Stimulated activated CD8-positive, alpha-beta memory T cell treated with anti-CD3 and anti-CD28 coated beads, Interleukin-4, amount 100 ng/mL, for 4 hours (primary cell): Measurements from ENCODE around the gene KLHL33.

Source experiments
- DNase-seq, 2 donors: peaks; one replicate each; pipeline ENCODE4 v3.0.0-alpha.2; 2020; ENCODE audit warnings: low read depth in 2 of 2, low spot score in 1 of 2

KLHL33 gene, protein sequence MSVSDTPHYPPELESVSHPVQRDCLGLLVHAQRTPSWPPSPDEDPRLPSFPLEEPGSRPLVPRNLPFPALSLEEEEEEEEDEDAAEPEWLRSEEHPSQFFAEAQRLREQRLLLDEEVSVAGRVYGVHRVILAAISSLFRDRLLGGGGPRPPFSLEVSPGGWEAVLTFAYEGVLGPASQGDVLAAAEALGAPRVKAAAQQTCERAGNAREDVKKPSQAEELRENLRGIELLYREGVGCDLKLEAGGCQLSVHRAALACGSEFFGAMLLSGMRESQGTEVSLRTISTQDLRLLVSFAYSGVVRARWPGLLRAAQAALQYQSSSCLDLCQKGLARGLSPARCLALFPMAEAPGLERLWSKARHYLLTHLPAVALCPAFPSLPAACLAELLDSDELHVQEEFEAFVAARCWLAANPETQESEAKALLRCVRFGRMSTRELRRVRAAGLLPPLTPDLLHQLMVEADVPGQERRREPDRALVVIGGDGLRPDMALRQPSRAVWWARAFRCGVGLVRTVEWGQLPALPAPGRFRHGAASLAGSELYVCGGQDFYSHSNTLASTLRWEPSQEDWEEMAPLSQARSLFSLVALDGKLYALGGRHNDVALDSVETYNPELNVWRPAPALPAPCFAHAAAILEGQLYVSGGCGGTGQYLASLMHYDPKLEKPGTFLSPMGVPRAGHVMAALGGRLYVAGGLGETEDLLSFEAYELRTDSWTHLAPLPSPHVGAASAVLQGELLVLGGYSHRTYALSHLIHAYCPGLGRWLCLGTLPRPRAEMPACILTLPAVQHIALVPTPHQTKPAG

GRCh38 chr14:20435582-20436362 lies at the start of gene KLHL33:
TSS of gene KLHL33 (minus strand) at chr14:20436166. CDS start at chr14:20435811, 355 bp downstream.
- DNase-seq = no peak

GRCh38 chr14:20482382-20482781 lies 46.4 kb upstream of the KLHL33 start:
- no peak for DNase-seq

GRCh38 chr14:20478894-20479293 lies 42.9 kb upstream of the KLHL33 start:
- no peak for DNase-seq

DNA sequence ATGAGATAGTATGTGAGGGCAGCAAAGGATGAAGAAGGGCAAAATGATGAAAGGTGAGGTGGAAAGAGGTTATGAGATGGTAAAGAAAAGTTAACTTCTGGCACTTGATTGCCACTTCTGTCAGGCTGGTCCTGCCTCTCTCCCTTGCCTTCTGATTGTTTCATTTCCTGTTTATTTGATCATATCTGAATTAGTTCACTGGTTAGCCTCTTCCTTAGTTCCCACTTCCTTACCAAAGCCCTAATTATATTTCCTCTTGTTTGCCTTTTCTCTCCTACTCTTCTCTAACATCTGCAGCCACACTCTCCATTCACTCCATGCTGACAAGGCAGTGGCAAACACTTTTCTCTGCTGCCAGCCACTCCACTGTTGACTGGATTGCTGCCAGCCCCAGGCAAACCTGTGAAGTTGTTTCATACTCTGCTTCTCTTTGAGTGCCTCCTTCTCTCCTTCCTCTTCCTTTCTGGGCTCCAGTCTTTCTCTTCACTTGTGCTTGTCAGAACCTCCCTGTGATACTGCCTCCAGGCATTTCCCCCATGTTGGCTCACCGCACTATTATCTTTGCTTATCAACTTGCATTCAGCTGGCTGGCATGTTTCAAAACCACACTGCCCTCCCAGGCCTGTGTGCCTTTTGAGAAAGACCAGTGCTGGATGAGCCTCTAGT lies 41.4 kb upstream of the KLHL33 start:
- DNase-seq = no peak

- no peak for DNase-seq
Observed at GRCh38 chr14:20476776-20477175, 40.8 kb upstream of the KLHL33 start.

GRCh38 chr14:20472536-20473169 lies 36.7 kb upstream of the KLHL33 start:
- DNase-seq = no peak

- DNase-seq = no peak
Observed at GRCh38 chr14:20470603-20470901, 34.6 kb upstream of the KLHL33 start.

- no peak for DNase-seq
Observed at GRCh38 chr14:20469890-20470602, 34.1 kb upstream of the KLHL33 start.

DNA sequence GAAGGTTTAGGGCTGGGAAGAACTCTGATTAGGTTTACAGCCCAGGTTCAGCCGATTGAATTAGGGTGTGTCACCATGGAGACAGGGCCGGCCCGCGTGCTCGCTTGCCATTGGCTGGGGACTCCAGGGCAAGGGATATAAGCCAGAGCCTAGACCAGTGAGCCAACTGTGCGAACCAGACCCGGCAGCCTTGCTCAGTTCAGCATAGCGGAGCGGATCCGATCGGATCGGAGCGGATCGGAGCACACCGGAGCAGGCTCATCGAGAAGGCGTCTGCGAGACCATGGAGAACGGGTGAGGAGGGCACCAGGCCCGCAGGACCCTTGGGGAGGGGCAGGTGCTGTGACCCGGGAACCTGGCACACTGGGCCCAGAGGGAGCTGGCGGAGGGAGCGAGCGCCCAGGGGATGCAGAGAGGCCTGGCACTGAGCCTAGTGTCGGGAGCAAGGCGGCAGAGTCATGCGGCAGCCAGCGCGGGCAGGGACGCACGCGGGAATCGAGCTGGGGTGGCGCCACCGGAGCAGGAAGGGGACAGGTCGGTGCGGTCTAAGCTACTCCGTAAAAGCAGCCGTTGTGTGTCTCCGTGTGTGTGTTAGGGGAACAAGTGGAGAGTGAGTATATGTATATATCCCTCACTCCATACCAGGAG lies 33.4 kb upstream of the KLHL33 start, which contains the start of gene PNP:
Gene PNP, plus strand, starts transcription at position 165 of the 648 bp plus-strand sequence. Its CDS starts 119 bp downstream, at position 284.
- DNase-seq = peak; percentile 73 to 74

DNA sequence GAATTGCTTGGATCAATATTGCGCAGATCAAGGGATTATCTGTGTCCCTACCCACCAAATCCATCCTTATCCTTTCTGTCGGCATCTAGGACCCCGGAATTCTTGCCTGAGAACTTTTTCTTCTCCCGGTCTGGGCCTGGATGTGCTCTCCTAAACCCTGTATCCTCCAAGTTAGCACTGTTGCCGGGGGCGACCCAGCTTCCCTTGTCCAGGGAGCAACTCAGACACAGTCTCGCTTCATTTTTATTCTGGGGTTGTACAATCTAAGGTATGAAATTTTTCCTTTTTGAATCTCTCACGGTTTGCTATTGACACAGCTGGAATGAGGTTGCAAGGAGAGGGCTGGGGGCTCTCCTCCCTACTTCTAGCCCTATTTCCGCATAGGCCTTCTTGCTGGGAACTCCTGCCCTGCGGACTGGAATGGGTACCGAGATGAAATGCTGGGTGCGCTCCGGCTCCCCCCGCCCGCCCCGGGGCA lies 32.8 kb upstream of the KLHL33 start:
- DNase-seq = no peak

DNA sequence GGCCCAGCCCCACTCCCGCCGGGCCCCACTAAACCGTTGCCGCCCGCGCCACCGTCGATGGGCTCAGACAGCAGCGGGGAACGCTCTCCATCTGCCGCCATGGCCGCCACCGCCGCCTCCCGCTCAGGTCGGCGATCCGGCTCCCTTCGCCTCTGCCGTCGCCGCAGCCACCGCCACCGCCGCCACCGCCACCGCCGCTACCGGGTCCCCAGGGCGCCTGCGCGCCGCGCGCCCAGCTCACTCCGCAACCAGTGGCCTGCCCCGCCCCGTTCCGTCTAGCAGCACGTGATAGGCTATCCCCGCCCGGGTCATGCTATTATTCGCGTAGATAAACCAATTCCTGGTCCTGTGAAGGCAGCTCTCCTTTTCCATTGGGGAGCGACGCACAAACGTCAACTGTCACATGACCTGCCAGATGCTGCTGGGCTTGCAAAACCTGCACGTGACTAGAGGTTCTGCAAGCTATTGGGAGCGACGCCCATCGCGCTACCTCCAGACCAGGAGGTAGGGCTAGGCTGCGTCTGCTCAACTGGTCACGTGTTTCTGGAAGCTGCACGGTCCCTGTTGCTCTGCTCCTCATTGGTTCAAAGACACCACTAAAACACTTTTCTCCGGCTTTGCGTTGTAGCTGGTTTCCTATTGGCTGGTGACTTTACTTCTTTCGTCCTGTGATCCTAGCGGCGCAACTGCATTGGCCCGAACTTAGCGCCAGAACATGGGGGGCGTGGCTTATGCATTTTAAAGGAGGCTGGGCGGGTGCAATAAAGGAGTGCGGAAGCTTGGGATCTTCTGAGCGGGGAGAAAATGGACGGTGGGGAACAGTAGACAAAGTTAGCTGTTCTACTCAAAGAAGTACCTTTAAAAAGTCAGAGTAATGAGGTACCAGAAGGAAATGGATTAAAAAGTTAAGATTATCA lies 25.5 kb upstream of the KLHL33 start, which contains the start of gene PIP4P1:
Gene PIP4P1, minus strand, starts transcription at position 210 of the 917 bp plus-strand sequence. Its CDS starts 109 bp downstream, at position 101.
- peak; percentile 98 for DNase-seq

DNA sequence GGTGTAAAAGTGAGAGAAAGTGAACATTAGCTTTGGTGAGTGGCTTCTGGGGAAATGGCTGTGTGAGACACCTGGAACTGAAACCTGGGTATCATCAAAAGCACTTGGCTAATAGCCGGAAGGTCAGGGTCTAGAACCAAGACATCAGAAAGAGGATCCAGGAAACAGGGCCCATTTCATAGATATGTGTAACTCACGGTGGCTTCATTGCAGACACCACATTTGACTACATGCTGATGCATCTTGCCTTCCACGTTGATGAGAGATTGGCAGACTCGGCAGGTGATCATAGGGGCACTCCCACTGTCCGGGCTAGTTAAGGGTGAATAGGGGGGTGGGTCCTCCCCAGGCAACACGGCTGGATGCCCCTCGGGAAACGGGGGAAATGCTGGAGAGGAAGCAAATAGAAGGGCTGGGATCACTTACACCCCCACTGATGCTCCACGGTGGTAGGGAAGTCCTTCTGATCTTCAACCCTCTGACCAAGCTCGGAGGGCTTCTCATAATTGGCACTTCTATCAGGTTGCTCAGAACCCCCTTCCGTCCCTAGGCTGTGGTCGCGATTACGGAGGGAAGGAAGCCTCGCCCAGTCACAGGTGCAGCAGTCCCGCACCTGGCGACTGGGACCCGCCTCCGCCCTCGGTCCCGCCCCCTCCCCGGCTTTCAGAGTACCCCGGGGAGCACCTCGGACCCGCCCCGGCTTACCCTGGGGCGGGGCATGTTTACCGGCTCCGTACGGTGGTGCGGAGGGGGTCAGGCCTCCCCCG lies 24.7 kb upstream of the KLHL33 start:
- peak in 1 of 2 donors; percentile 24 for DNase-seq

DNA sequence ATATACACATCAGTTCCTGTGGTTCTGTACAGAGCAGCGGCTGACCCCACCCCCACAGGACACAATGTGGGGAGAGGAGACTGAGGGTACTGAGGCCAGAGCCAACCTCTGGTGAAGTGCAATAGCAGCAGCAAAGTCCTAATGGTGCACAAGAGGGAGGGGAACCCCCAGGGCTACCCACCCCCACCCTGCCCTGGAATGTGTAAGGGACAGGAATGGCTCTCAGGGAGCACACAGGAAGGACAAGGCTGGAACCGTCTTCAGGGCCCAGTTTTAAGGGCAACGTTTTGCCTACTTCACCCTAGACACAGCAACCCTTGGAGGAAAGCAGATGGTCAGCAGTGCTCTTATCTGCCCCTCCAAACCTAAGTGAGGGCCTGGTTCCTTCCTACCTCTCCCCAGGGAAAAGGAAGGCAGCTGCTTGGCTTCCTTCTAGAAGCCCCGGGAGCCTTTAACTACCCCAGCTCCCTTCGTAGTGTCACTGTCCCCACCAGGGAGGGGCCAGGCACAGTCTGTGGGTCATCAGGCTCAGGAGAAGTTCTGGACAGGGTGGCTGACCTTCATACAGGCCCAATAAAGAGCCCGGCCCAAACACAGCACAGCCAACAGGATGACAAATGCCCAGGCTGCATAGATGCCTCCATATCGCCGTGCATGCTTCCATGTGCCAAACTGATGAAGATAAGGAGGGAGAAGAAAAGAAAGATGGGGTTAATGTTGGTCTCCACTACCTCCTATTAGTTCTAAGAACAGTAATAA lies 22.2 kb upstream of the KLHL33 start:
- DNase-seq = no peak

DNA sequence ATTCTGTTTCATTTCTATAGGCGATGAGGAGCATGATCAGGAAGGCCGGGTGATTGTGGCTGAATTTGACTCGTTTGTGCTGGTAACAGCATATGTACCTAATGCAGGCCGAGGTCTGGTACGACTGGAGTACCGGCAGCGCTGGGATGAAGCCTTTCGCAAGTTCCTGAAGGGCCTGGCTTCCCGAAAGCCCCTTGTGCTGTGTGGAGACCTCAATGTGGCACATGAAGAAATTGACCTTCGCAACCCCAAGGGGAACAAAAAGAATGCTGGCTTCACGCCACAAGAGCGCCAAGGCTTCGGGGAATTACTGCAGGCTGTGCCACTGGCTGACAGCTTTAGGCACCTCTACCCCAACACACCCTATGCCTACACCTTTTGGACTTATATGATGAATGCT lies 21.0 kb upstream of the KLHL33 start:
- no peak for DNase-seq

DNA sequence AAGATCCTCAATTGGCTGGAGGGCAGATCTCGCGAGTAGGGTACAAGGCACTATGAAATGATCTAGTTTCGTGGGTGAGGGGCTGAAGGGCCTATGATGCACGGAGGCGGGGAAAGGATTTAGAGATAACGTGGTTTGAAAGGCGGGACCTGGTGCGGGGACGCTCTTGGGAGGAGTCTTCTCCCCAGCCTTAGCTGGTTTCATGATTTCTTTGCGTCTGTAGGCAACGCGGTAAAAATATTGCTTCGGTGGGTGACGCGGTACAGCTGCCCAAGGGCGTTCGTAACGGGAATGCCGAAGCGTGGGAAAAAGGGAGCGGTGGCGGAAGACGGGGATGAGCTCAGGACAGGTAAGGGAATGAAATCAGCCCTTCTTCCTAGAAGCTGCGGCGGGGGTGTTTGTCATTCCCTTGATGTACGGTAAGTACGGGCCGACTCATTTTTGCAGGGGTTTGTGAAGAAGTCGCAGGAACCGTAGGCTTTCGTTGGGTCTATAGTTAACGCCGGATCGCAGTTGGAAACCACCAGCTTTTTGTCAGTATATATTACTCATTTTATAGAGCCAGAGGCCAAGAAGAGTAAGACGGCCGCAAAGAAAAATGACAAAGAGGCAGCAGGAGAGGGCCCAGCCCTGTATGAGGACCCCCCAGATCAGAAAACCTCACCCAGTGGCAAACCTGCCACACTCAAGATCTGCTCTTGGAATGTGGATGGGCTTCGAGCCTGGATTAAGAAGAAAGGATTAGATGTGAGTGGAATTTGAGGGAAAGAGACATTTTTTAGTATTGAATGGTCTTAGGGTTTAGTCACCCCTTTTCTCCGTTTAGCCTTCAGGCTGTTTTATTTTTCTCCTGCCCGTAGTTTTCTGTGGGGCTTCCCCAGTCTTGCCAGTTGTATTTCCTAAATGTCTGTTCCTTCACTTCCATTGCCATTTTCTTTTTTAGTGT lies 19.7 kb upstream of the KLHL33 start:
- DNase-seq = no peak
